GM23338 (cell line): Measurements from ENCODE around the gene FCRL6.

Experiments
- CREB1 ChIP-seq: fragments of 250-450 bp; sonication (Bioruptor Pico); IDR thresholded peaks from 2 replicates; pipeline ENCODE4 v1.5.0; 2020; ENCODE audit warnings: low read depth, mild to moderate bottlenecking, moderate library complexity
- CTCF ChIP-seq, 2 experiments: fragments of 200-600 bp in 1 of 2; sonication (generic) in 1 of 2; conservative IDR thresholded peaks; 2 replicates each; pipeline versions ENCODE4 v1.5.1 to v1.6.1; 2016 to 2017; ENCODE audit warnings: antibody characterized with exemption in 2 of 2, low read depth in 2 of 2, mild to moderate bottlenecking in 2 of 2, moderate library complexity in 1 of 2
- ETS1 ChIP-seq: IDR thresholded peaks from 2 replicates; pipeline ENCODE4 v1.6.1; 2016; ENCODE audit warnings: antibody characterized with exemption
- EZH2 ChIP-seq: fragments of 200-600 bp; sonication (generic); IDR thresholded peaks from one replicate; pipeline ENCODE4 v1.8.0; 2017; ENCODE audit warnings: antibody characterized with exemption, mild to moderate bottlenecking, low read depth; ENCODE audit not compliant: unreplicated experiment
- EZH2phosphoT487 ChIP-seq: fragments of 200-600 bp; sonication (generic); IDR thresholded peaks from one replicate; pipeline ENCODE4 v1.8.1; 2018; ENCODE audit warnings: antibody characterized with exemption; ENCODE audit not compliant: unreplicated experiment
- JUNB ChIP-seq: IDR thresholded peaks from one replicate; pipeline ENCODE4 v1.6.1; 2016; ENCODE audit warnings: antibody characterized with exemption; ENCODE audit not compliant: unreplicated experiment
- NANOG ChIP-seq: IDR thresholded peaks from 2 replicates; pipeline ENCODE4 v1.6.1; 2016; ENCODE audit warnings: antibody characterized with exemption, borderline replicate concordance
- POLR2AphosphoS5 ChIP-seq: IDR thresholded peaks from 2 replicates; pipeline ENCODE4 v1.6.1; 2016; ENCODE audit warnings: antibody characterized with exemption, low read depth
- REST ChIP-seq: IDR thresholded peaks from one replicate; pipeline ENCODE4 v1.6.1; 2018; ENCODE audit warnings: antibody characterized with exemption; ENCODE audit not compliant: unreplicated experiment
- STAT1 ChIP-seq: IDR thresholded peaks from one replicate; pipeline ENCODE4 v1.6.1; 2016; ENCODE audit warnings: antibody characterized with exemption; ENCODE audit not compliant: unreplicated experiment
- ZNF114 ChIP-seq: fragments of 250-450 bp; sonication (Bioruptor Pico); IDR thresholded peaks from 2 replicates; pipeline ENCODE4 v1.5.0; 2020; ENCODE audit warnings: mild to moderate bottlenecking, moderate library complexity

DNA sequence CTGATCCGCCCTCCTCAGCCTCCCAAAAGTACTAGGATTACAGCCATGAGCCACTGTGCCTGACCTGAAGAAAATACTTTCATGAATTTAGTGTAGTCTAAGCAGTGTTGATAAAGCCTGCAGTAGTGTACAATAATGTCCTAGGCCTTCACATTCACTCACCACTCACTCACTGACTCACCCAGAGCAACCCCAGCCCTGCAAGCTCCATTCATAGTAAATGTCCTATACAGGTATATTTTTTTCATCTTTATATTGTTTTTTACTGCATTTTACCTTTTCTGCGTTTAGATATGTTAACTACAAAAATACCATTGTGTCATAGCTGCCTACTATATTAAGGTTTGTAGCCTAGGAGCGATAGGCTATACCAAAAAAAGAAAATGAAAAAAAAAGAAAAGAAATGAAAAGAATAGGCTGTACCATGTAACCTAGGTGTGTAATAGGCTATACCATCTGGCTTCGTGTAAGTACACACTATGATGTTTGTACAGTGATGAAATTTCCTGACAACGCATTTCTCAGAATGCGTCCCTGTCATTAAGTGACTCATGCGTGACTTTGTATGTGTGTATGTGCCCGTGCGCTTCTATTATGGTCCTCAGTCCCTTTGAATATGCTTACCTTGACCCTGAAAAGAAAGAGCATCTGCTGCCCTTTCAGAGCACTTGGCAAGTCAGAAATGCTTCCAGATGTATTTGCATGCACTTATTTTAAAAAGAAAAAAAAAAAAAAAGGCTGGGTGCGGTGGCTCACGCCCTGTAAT, 15.3 kb downstream of the FCRL6 start:
- no peak for TF ChIP-seq EZH2
- no peak for TF ChIP-seq CTCF (conservative IDR thresholded peaks at IDR 0.05; ENCODE audit: low read depth in 2 of 2)
- no peak for TF ChIP-seq CREB1 (CRISPR knock-in tag)
- TF ChIP-seq ZNF114 (CRISPR knock-in tag): no peak
- TF ChIP-seq REST: no peak
- no peak for TF ChIP-seq NANOG
- TF ChIP-seq POLR2AphosphoS5: no peak
- no peak for TF ChIP-seq ETS1
- TF ChIP-seq EZH2phosphoT487: no peak
- no peak for TF ChIP-seq JUNB
- TF ChIP-seq STAT1: no peak
